Thoracic aorta (tissue), 2 donors: ENCODE data around the gene SYNE1. TPM values are rescaled to one million over a fixed set of nuclear protein-coding genes. Genes with fewer than 3 reads are reported as not detected.
"Not testable (repeated sequence)": the region's sequence is repeated elsewhere in the genome, so short reads cannot be mapped to it uniquely, and the experiment has no call there.

ENCODE experiments used
- ATAC-seq: fragments of 150-250 bp; one replicate; pipeline ENCODE4 v1.8.0; 2017; ENCODE audit warnings: low read depth; ENCODE audit not compliant: insufficient number of reproducible peaks, low FRiP score
- DNase-seq: peaks from one replicate; pipeline ENCODE4 v3.0.0-alpha.2; 2020; ENCODE audit warnings: low spot score
- H3K27ac ChIP-seq, 2 donors: fragments of 200-600 bp; sonication (generic); 1 replicate in 1 of 2; 2 replicates in 1 of 2; pipeline ENCODE4 v1.5.1; 2016; ENCODE audit warnings: mild to moderate bottlenecking in 2 of 2, moderate library complexity in 2 of 2
- H3K27me3 ChIP-seq: fragments of 200-600 bp; sonication (generic); replicated peaks from 2 replicates; pipeline ENCODE4 v1.6.0; 2016; ENCODE audit warnings: mild to moderate bottlenecking; ENCODE audit not compliant: insufficient read depth
- H3K36me3 ChIP-seq: fragments of 200-600 bp; sonication (generic); one replicate; pipeline ENCODE4 v1.5.1; 2016
- H3K4me1 ChIP-seq, 2 donors: fragments of 200-600 bp; sonication (generic); 1 replicate in 1 of 2; 2 replicates in 1 of 2; pipeline versions ENCODE4 v1.5.1 to v1.6.0; 2016; ENCODE audit warnings: low read depth in 2 of 2, mild to moderate bottlenecking in 1 of 2; ENCODE audit not compliant: control insufficient read depth in 1 of 2
- H3K4me3 ChIP-seq: fragments of 200-600 bp; sonication (generic); 2 replicates; pipeline ENCODE4 v1.5.1; 2016; ENCODE audit warnings: mild to moderate bottlenecking
- H3K9me3 ChIP-seq: fragments of 200-600 bp; sonication (generic); 2 replicates; pipeline ENCODE4 v1.5.1; 2016
- total RNA-seq, 2 donors: library from RNA; depleted of rRNA; stranded (reverse); fragments of >200 nt; gene quantifications; one replicate each; pipeline versions ENCODE4 v1.1.0 to v1.2.3, GENCODE V29; 2016
- TF ChIP-seq, protein P1 (sequence below): fragments of 200-600 bp; sonication (generic); IDR thresholded peaks from one replicate; pipeline ENCODE4 v1.5.1; 2019; ENCODE audit warnings: antibody characterized with exemption

Gene SYNE1
- total RNA-seq, 2 donors from 2014 or later = 462 to 552 TPM

DNA sequence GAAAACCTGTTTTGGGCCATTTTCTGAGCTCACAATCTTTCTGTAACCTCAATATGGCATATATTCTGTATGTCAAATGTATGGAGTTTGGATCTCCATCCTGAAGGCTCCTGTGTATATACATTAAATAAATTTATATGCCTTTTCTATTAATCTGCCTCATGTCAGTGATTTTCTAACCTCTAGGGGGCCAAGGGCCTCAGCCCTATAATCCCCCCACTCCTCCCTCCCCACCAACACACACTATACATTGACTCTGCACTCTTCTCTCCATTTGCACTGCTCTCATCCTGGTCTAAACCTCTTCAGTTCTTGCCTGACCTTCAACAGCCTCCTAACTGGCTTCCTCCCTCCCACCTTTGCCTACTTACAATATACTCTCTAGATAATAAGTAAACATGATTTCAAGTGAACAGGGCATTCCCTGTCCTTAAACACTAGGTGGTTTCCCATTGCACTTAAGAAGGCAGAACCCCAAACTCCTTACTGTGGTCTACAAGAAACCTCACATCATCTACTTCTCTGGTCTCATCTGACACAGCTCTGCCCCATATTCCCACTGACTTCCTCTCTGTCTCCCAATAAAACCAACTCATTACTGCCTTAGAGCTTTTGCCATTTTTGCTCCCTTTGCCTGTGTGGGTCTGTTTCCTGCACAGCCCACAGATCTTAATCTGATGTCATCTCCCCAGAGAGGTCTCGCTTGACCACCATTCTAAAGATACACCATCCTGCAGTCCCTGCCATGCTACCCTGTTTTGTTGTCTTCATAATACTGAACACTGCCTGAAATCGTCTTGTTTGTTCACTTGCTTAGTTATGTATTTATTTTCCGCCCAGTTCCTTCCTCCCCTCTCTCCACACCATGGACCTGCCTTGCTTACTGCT is 213.7 kb downstream of the SYNE1 start:
- peaks cover 2 to 5% of the 10 kb centered on the region in 2 donors for H3K4me1 ChIP-seq
- DNase-seq = no peak
- H3K27ac ChIP-seq = no peak overlapping the region
- TF ChIP-seq, protein P1, sequence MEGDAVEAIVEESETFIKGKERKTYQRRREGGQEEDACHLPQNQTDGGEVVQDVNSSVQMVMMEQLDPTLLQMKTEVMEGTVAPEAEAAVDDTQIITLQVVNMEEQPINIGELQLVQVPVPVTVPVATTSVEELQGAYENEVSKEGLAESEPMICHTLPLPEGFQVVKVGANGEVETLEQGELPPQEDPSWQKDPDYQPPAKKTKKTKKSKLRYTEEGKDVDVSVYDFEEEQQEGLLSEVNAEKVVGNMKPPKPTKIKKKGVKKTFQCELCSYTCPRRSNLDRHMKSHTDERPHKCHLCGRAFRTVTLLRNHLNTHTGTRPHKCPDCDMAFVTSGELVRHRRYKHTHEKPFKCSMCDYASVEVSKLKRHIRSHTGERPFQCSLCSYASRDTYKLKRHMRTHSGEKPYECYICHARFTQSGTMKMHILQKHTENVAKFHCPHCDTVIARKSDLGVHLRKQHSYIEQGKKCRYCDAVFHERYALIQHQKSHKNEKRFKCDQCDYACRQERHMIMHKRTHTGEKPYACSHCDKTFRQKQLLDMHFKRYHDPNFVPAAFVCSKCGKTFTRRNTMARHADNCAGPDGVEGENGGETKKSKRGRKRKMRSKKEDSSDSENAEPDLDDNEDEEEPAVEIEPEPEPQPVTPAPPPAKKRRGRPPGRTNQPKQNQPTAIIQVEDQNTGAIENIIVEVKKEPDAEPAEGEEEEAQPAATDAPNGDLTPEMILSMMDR = no peak
- no peak for ATAC-seq
- no peak overlapping the region for H3K4me3 ChIP-seq
- no peaks in the 10 kb centered on the region for H3K36me3 ChIP-seq
- H3K9me3 ChIP-seq = no peaks in the 10 kb centered on the region
- no peaks in the 10 kb centered on the region for H3K27me3 ChIP-seq

DNA sequence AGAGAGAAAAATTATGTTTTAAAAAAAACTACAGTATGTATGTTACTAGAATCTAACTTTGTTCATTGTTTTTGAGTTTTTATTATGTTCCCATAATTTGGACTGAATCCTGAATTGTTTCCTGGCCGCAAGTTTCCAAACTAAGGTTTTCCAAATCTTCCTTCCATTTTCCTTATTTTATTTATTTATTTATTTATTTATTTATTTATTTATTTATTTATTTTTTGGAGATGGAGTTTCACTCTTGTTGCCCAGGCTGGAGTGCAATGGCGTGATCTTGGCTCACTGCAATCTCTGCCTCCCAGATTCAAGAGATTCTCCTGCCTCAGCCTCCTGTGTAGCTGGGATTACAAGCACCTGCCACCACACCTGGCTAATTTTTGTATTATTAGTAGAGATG is 215.7 kb downstream of the SYNE1 start:
- H3K4me1 ChIP-seq, H3K36me3 ChIP-seq, ATAC-seq, H3K4me3 ChIP-seq, H3K27ac ChIP-seq, H3K27me3 ChIP-seq, H3K9me3 ChIP-seq, DNase-seq: not testable (repeated sequence)

DNA sequence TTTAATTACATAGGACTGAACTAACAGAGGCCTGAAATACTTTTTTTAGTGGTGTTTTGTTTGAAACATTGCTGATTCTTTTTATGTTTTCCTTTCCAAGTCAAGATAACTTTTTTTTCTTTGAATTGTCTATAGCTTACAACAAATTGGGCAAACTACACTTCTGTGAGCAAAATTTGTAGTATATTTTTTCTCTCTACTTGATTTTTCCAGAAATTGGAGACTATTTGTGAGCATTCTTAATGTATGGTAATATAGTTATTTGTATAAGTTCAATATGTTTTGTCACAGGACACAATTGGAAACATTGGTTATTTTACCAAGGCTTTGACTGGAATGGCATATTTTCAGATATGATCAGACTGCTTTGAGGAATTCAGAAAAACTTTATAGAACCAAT is 216.5 kb downstream of the SYNE1 start:
- no peak for DNase-seq

DNA sequence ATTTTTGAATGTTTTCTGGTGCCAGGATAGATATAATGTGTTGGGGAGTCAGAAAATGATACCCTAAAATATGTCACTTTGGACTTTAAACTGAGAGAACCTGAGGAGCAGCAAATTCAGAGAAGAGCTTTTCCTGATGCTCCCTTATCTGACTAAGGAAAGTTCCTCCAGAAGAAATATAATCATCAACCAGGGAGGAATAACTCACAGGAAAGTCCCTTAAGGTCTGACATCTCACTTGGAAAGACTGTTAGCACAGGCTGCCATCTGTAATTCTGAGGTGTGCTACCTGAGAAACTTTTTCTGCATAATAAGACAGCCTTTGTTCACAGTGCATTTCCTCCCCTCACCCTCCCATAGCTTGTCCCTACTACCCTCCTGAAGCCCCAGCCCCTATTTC is 218.6 kb downstream of the SYNE1 start:
- no peaks in the 10 kb centered on the region for H3K36me3 ChIP-seq
- H3K9me3 ChIP-seq = no peaks in the 10 kb centered on the region
- TF ChIP-seq, protein P1 = no peak
- H3K4me3 ChIP-seq = no peak overlapping the region
- ATAC-seq = no peak
- H3K27me3 ChIP-seq = no peaks in the 10 kb centered on the region
- DNase-seq = no peak
- no peak overlapping the region for H3K27ac ChIP-seq
- H3K4me1 ChIP-seq = no peaks in the 10 kb centered on the region

More for the DNA sequence above, 216.5 kb downstream of the SYNE1 start:
- TF ChIP-seq, protein P1 = no peak
- ATAC-seq = no peak
- Histone ChIP-seq H3K4me3 (no peak overlapping the region), H3K4me1 (no peaks in the 10 kb centered on the region), H3K9me3 (no peaks in the 10 kb centered on the region), H3K27me3 (no peaks in the 10 kb centered on the region), H3K27ac (no peak overlapping the region), H3K36me3 (no peaks in the 10 kb centered on the region)

DNA sequence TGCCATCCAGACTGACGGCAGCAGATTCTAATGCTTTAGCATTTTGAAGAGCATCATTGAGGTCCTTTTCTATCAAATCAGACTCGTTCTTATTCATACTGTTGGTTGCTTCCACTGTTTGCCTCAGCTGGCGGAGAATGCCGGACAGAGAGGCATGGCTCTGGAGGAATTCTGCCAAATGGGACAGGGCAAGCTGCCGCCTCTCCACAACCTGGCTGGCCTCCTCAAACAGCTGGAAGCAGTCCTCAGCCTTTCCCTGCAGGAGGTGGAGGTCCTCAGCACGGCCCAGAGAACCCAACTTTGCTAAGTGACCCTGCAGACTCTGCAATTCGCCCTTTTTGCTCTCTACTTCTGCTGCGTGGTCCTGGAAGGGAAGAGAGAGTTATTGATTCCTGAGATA is 220.5 kb downstream of the SYNE1 start:
- ATAC-seq (no peak), DNase-seq (no peak)
- H3K4me1 ChIP-seq = no peaks in the 10 kb centered on the region
- H3K9me3 ChIP-seq = no peaks in the 10 kb centered on the region
- TF ChIP-seq, protein P1 = no peak
- H3K36me3 ChIP-seq = no peaks in the 10 kb centered on the region
- no peak overlapping the region for H3K27ac ChIP-seq
- H3K27me3 ChIP-seq = no peaks in the 10 kb centered on the region
- H3K4me3 ChIP-seq = no peak overlapping the region
